ENCODE data around the gene MAN2B1. TPM values are rescaled to one million over a fixed set of nuclear protein-coding genes. Genes with fewer than 3 reads are reported as not detected.

MAN2B1 gene
- total and polyA plus RNA-seq, 2 experiments from 2014 or later, result 40.6 to 56.5 TPM

GRCh38 chr19:12617646-12618045, 48.9 kb downstream of the MAN2B1 start:
- no peaks in the 10 kb centered on the region for H3K9me2 ChIP-seq (ENCODE audit: insufficient read depth)
- no peak overlapping the region for H3K27ac ChIP-seq
- peaks cover 32% of the 10 kb centered on the region for H3F3A ChIP-seq (ENCODE audit: insufficient read depth)
- H3K4me2 ChIP-seq (ENCODE audit: unreplicated experiment), result no peak overlapping the region
- in situ Hi-C loops (cut with MboI), result no loop called here
- peaks cover 28% of the 10 kb centered on the region for H3K4me1 ChIP-seq (ENCODE audit: insufficient read depth)
- no peak overlapping the region for H3K9ac ChIP-seq
- peaks cover 93% of the 10 kb centered on the region for H3K79me2 ChIP-seq (ENCODE audit: insufficient read depth)
- peaks cover 7% of the 10 kb centered on the region; the same call in 1 of the 2 replicates for H4K20me1 ChIP-seq (ENCODE audit: insufficient read depth)
- no peaks in the 10 kb centered on the region for H3K9me3 ChIP-seq (ENCODE audit: low read depth)
- no peaks in the 10 kb centered on the region for H3K27me3 ChIP-seq (replicated peaks; ENCODE audit: insufficient read depth)
- H2AFZ ChIP-seq, result no peak overlapping the region
- H3K4me3 ChIP-seq, result no peak overlapping the region
- 98 to 100% methylated on average over 4 of the region's 4 CpGs for WGBS, 2 experiments (ENCODE audit: low coverage in 1 of 2, low lambda C conversion rate in 2 of 2, missing lambda C conversion rate in 2 of 2)
- H3K36me3 ChIP-seq (ENCODE audit: low read depth), result no peaks in the 10 kb centered on the region; the same call in 1 of the 2 replicates
- DNase-seq, result no peak
- no peak for TF ChIP-seq EZH2 (IDR thresholded peaks at IDR 0.05; ENCODE audit: insufficient read depth, poor library complexity, severe bottlenecking)
- no peak for TF ChIP-seq EZH2phosphoT487 (IDR thresholded peaks at IDR 0.05; ENCODE audit: insufficient read depth, low read depth)

GRCh38 chr19:12611361-12611699, 55.2 kb downstream of the MAN2B1 start:
- Histone ChIP-seq H3K79me2 (ENCODE audit: insufficient read depth) (peaks cover 87% of the 10 kb centered on the region), H3K4me2 (ENCODE audit: unreplicated experiment) (peak overlapping the region; percentile 93), H3K9ac (peak overlapping the region; percentile 98), H3F3A (ENCODE audit: insufficient read depth) (peaks cover 17% of the 10 kb centered on the region), H3K9me3 (ENCODE audit: low read depth) (no peaks in the 10 kb centered on the region), H3K9me2 (ENCODE audit: insufficient read depth) (no peaks in the 10 kb centered on the region), H3K36me3 (ENCODE audit: low read depth) (peaks cover 5% of the 10 kb centered on the region), H2AFZ (peak overlapping the region; percentile 99), H3K27ac (peak overlapping the region; percentile 93), H3K27me3 (replicated peaks; ENCODE audit: insufficient read depth) (no peaks in the 10 kb centered on the region), H3K4me1 (ENCODE audit: insufficient read depth) (peaks cover 16% of the 10 kb centered on the region), H4K20me1 (ENCODE audit: insufficient read depth) (peaks cover 6% of the 10 kb centered on the region; the same call in 1 of the 2 replicates), H3K4me3 (peak overlapping the region; percentile 91)
- DNase-seq, result peak; percentile 95
- in situ Hi-C loops (cut with MboI), result no loop called here
- TF ChIP-seq EZH2phosphoT487 (IDR thresholded peaks at IDR 0.05; ENCODE audit: insufficient read depth, low read depth) (no peak), EZH2 (IDR thresholded peaks at IDR 0.05; ENCODE audit: insufficient read depth, poor library complexity, severe bottlenecking) (no peak)
- WGBS, 2 experiments (ENCODE audit: low coverage in 1 of 2, low lambda C conversion rate in 2 of 2, missing lambda C conversion rate in 2 of 2), result 1 to 3% methylated on average over 10 of the region's 10 CpGs

GRCh38 chr19:12610540-12611360, 55.8 kb downstream of the MAN2B1 start, which contains the start of the genes ZNF490 and ZNF791:
TSS of gene ZNF490 (minus strand) at chr19:12610813. CDS start at chr19:12610680, 133 bp downstream.
TSS of gene ZNF791 (plus strand) at chr19:12610920. CDS start at chr19:12611080, 160 bp downstream.
- H4K20me1 ChIP-seq (ENCODE audit: insufficient read depth), result no peaks in the 10 kb centered on the region; the same call in 1 of the 2 replicates
- DNase-seq, result peak; percentile 100
- WGBS, 2 experiments (ENCODE audit: low coverage in 1 of 2, low lambda C conversion rate in 2 of 2, missing lambda C conversion rate in 2 of 2), result 1% methylated on average over 60 of the region's 61 CpGs
- H3K27ac ChIP-seq, result peak within 1 kb of the TSS; percentile 93
- H3K9ac ChIP-seq, result peak within 1 kb of the TSS; percentile 98
- peaks cover 10% of the 10 kb centered on the region for H3K4me1 ChIP-seq (ENCODE audit: insufficient read depth)
- peaks cover 81% of the 10 kb centered on the region for H3K79me2 ChIP-seq (ENCODE audit: insufficient read depth)
- H2AFZ ChIP-seq, result peak within 1 kb of the TSS; percentile 99
- TF ChIP-seq EZH2 (IDR thresholded peaks at IDR 0.05; ENCODE audit: insufficient read depth, poor library complexity, severe bottlenecking), result no peak
- no peak for TF ChIP-seq EZH2phosphoT487 (IDR thresholded peaks at IDR 0.05; ENCODE audit: insufficient read depth, low read depth)
- peaks cover 11% of the 10 kb centered on the region for H3F3A ChIP-seq (ENCODE audit: insufficient read depth)
- H3K27me3 ChIP-seq (replicated peaks; ENCODE audit: insufficient read depth), result no peaks in the 10 kb centered on the region
- no peaks in the 10 kb centered on the region for H3K9me2 ChIP-seq (ENCODE audit: insufficient read depth)
- peak within 1 kb of the TSS; percentile 93 for H3K4me2 ChIP-seq (ENCODE audit: unreplicated experiment)
- H3K9me3 ChIP-seq (ENCODE audit: low read depth), result no peaks in the 10 kb centered on the region
- H3K4me3 ChIP-seq, result peak within 1 kb of the TSS; percentile 91
- H3K36me3 ChIP-seq (ENCODE audit: low read depth), result peaks cover 5% of the 10 kb centered on the region
- in situ Hi-C loops (cut with MboI), result no loop called here

- 93 to 98% methylated on average over 3 of the region's 3 CpGs for WGBS, 2 experiments (ENCODE audit: low coverage in 1 of 2, low lambda C conversion rate in 2 of 2, missing lambda C conversion rate in 2 of 2)
- Histone ChIP-seq H3K9me2 (ENCODE audit: insufficient read depth) (no peaks in the 10 kb centered on the region), H3F3A (ENCODE audit: insufficient read depth) (peaks cover 3% of the 10 kb centered on the region; the same call in 1 of the 2 replicates), H3K4me2 (ENCODE audit: unreplicated experiment) (no peak overlapping the region), H3K27me3 (replicated peaks; ENCODE audit: insufficient read depth) (no peaks in the 10 kb centered on the region), H3K4me3 (no peak overlapping the region), H2AFZ (no peak overlapping the region), H3K9me3 (ENCODE audit: low read depth) (no peaks in the 10 kb centered on the region), H3K4me1 (ENCODE audit: insufficient read depth) (peaks cover 7% of the 10 kb centered on the region; the same call in 1 of the 2 replicates), H3K79me2 (ENCODE audit: insufficient read depth) (peaks cover 55% of the 10 kb centered on the region), H3K27ac (no peak overlapping the region), H3K36me3 (ENCODE audit: low read depth) (peaks cover 5% of the 10 kb centered on the region), H3K9ac (no peak overlapping the region), H4K20me1 (ENCODE audit: insufficient read depth) (no peaks in the 10 kb centered on the region)
- in situ Hi-C loops (cut with MboI), result no loop called here
- no peak for DNase-seq
- TF ChIP-seq EZH2phosphoT487 (IDR thresholded peaks at IDR 0.05; ENCODE audit: insufficient read depth, low read depth), result no peak
- TF ChIP-seq EZH2 (IDR thresholded peaks at IDR 0.05; ENCODE audit: insufficient read depth, poor library complexity, severe bottlenecking), result no peak
Observed at GRCh38 chr19:12607631-12608030, 58.9 kb downstream of the MAN2B1 start.

All from GM23248 (cell line).